Endodermal cell (in vitro differentiated cells): ENCODE results near the gene PPFIA2. TPM values are rescaled to one million over a fixed set of nuclear protein-coding genes. Genes with fewer than 3 reads are reported as not detected.
A peak's percentile ranks its signal among the peaks of the same experiment; 100 is the strongest.

Experiments used
- DNase-seq: peaks from one replicate; pipeline ENCODE4 v3.0.0-alpha.2; 2017
- H3K27ac ChIP-seq: 2 replicates; pipeline ENCODE4 v1.5.1; 2013; ENCODE audit warnings: mild to moderate bottlenecking, low read depth, low read length, moderate library complexity
- H3K27me3 ChIP-seq: 2 replicates; pipeline ENCODE4 v1.6.1; 2013; ENCODE audit warnings: mild to moderate bottlenecking, low read length, moderate library complexity; ENCODE audit not compliant: insufficient read depth, control insufficient read depth, poor library complexity, severe bottlenecking
- H3K36me3 ChIP-seq: 2 replicates; pipeline ENCODE4 v1.7.0; 2013; ENCODE audit warnings: mild to moderate bottlenecking, low read length, moderate library complexity; ENCODE audit not compliant: control insufficient read depth, insufficient read depth
- H3K4me1 ChIP-seq: one replicate; pipeline ENCODE4 v1.7.0; 2013; ENCODE audit warnings: low read length; ENCODE audit not compliant: control insufficient read depth, insufficient read depth
- H3K4me3 ChIP-seq: 2 replicates; pipeline ENCODE4 v1.5.1; 2013; ENCODE audit warnings: mild to moderate bottlenecking, low read length, moderate library complexity
- H3K9ac ChIP-seq: 2 replicates; pipeline ENCODE4 v1.6.1; 2013; ENCODE audit warnings: mild to moderate bottlenecking, low read length, moderate library complexity; ENCODE audit not compliant: poor library complexity, severe bottlenecking; ENCODE audit errors: extremely low read depth
- H3K9me3 ChIP-seq: 2 replicates; pipeline ENCODE4 v1.6.1; 2013; ENCODE audit warnings: mild to moderate bottlenecking, low read length, moderate library complexity; ENCODE audit not compliant: control insufficient read depth
- H3K27ac Mint-ChIP-seq: 2 replicates; pipeline ENCODE4 v1.8.0; 2020; ENCODE audit warnings: mixed read lengths
- H3K27me3 Mint-ChIP-seq: 2 replicates; pipeline ENCODE4 v1.8.0; 2021; ENCODE audit warnings: mild to moderate bottlenecking, mixed read lengths; ENCODE audit not compliant: insufficient read depth
- H3K36me3 Mint-ChIP-seq: 2 replicates; pipeline ENCODE4 v1.8.0; 2020; ENCODE audit warnings: low read depth, mixed read lengths
- H3K4me1 Mint-ChIP-seq: 2 replicates; pipeline ENCODE4 v1.8.0; 2020; ENCODE audit warnings: mixed read lengths
- H3K4me3 Mint-ChIP-seq: 2 replicates; pipeline ENCODE4 v1.8.0; 2020; ENCODE audit warnings: mild to moderate bottlenecking, moderate library complexity, mixed read lengths
- H3K9me3 Mint-ChIP-seq: 2 replicates; pipeline ENCODE4 v1.8.0; 2020; ENCODE audit warnings: mild to moderate bottlenecking, mixed read lengths
- WGBS, 2 experiments: methylation state at CpG; one replicate each; pipeline versions ENCODE4 v1.1.5 to v1.1.7; 2013; ENCODE audit warnings: missing lambda C conversion rate in 2 of 2, mixed read lengths in 1 of 2; ENCODE audit not compliant: insufficient coverage in 1 of 2, insufficient read length in 1 of 2; 5-methylcytosine and 5-hydroxymethylcytosine counted together
- total RNA-seq, 2 donors: library from RNA; stranded (reverse); fragmentation: NEBNext Ultra II Directional in 1 of 2; extraction: Animal tissue kit (Norgen Biotek cat#: 25700) in 1 of 2; gene quantifications; 2 replicates in 1 of 2; 3 replicates in 1 of 2; pipeline ENCODE4 v1.2.1, GENCODE V29; 2021
- TF ChIP-seq, protein P1 (sequence below): fragments of 200-600 bp; sonication (generic); conservative IDR thresholded peaks from 2 replicates; pipeline ENCODE4 v1.5.0; 2021; ENCODE audit warnings: antibody characterized with exemption, mild to moderate bottlenecking

The PPFIA2 gene
- total RNA-seq, 2 donors from 2014 or later: 1.2 TPM; not detected in 1

DNA sequence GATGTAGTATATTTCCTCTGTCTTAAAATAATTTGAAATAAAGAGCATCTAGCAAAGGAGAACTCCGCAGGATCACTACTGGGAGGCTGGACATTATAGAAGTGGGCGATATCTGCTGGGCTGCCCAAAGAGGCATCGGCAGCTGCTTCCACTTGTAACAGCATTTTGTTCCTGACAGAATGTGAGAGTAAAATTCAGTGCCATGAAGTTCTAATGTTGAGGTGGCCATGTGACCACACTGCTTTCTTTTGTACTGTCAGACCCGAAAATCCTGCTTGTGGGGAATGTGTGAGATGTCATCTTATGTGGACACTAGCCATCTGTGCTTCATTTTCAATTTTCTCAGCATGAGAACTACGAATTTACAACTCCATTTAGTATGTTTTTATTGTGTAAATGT is 529.4 kb downstream of the PPFIA2 start:
- Histone ChIP-seq H3K9ac (no peak overlapping the region), H3K9me3 (no peaks in the 10 kb centered on the region), H3K4me3 (no peak overlapping the region), H3K27me3 (no peaks in the 10 kb centered on the region), H3K4me1 (no peaks in the 10 kb centered on the region), H3K36me3 (peaks cover 22% of the 10 kb centered on the region), H3K27ac (peak overlapping the region; percentile 0)
- DNase-seq: no peak
- Mint-ChIP-seq H3K4me3 (no peak overlapping the region), H3K27me3 (no peaks in the 10 kb centered on the region), H3K27ac (no peak overlapping the region), H3K9me3 (no peaks in the 10 kb centered on the region), H3K4me1 (peaks cover 18% of the 10 kb centered on the region), H3K36me3 (no peaks in the 10 kb centered on the region)
- TF ChIP-seq, protein P1, sequence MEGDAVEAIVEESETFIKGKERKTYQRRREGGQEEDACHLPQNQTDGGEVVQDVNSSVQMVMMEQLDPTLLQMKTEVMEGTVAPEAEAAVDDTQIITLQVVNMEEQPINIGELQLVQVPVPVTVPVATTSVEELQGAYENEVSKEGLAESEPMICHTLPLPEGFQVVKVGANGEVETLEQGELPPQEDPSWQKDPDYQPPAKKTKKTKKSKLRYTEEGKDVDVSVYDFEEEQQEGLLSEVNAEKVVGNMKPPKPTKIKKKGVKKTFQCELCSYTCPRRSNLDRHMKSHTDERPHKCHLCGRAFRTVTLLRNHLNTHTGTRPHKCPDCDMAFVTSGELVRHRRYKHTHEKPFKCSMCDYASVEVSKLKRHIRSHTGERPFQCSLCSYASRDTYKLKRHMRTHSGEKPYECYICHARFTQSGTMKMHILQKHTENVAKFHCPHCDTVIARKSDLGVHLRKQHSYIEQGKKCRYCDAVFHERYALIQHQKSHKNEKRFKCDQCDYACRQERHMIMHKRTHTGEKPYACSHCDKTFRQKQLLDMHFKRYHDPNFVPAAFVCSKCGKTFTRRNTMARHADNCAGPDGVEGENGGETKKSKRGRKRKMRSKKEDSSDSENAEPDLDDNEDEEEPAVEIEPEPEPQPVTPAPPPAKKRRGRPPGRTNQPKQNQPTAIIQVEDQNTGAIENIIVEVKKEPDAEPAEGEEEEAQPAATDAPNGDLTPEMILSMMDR: no peak
- 93% methylated on average over 4 to 5 of the region's 5 CpGs for WGBS, 2 experiments

DNA sequence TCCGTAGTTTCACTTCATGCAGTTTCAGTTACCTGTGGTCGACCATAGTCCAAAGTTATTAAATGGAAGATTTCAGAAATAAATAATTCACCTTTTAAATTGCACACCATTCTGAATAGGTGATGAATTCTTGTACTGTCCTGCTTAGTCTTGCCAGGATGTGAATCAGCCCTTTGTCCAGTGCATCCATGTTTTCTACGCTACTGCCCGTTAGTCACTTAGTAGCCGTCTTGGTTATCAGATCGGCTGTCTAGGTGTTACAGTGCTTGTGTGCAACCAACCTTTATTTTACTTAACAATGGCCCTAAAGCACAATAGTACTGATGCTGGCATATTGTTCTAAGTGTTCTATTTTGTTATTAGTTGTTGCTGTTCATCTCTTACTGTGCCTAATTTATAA is 534.5 kb downstream of the PPFIA2 start:
- Mint-ChIP-seq H3K36me3 (no peaks in the 10 kb centered on the region), H3K4me1 (peaks cover 12% of the 10 kb centered on the region), H3K4me3 (no peak overlapping the region), H3K9me3 (no peaks in the 10 kb centered on the region), H3K27me3 (no peaks in the 10 kb centered on the region), H3K27ac (no peak overlapping the region)
- Histone ChIP-seq H3K9ac (no peak overlapping the region), H3K4me3 (no peak overlapping the region), H3K9me3 (no peaks in the 10 kb centered on the region), H3K4me1 (no peaks in the 10 kb centered on the region), H3K27ac (no peak overlapping the region), H3K27me3 (no peaks in the 10 kb centered on the region), H3K36me3 (peaks cover 11% of the 10 kb centered on the region)
- 91% methylated on average over 6 of the region's 6 CpGs; no CpG with 5 or more reads in 1 of the 2 experiments for WGBS, 2 experiments
- DNase-seq: no peak
- TF ChIP-seq, protein P1: no peak

DNA sequence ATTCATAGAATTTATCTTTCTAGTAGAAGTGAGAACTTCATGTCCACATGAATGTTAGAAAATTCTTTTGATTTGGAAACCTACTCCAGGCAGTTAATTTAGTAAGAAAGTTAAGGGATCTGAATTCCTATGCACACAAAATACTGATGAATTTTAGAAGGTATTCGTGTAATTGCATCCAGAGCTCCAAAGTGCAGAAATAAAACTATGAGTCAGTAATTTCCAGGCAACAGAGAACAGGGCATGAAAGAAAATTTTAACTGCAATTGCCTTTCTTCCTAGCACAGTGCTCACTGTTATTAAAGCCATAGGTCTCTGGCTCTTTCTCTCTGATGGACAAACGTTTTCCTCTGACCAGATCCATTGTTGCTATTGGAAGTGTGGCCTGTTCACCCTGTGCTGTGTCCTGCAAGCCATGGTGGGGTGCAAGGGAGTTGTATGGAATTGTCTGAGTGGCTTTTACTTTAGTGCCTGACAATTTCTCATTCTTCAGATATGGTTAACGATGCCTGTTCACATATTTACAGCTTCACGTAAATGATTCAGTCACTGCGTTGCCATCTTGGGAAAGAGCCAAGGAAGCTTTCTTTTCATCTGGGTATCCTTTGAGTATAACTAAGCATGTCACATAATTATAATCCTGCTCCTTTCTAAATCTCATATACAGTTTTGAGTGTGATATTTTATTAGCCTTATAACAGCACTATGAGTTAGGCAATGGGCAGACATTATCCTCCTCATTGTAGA is 536.1 kb downstream of the PPFIA2 start:
- H3K36me3 Mint-ChIP-seq: peaks cover 2% of the 10 kb centered on the region
- peaks cover 15% of the 10 kb centered on the region for H3K36me3 ChIP-seq
- no peaks in the 10 kb centered on the region for H3K9me3 Mint-ChIP-seq
- no peaks in the 10 kb centered on the region for H3K9me3 ChIP-seq
- no peak overlapping the region for H3K4me3 Mint-ChIP-seq
- no peak overlapping the region for H3K9ac ChIP-seq
- WGBS, 2 experiments: 91 to 98% methylated on average over 4 to 5 of the region's 5 CpGs
- peaks cover 11% of the 10 kb centered on the region for H3K4me1 Mint-ChIP-seq
- H3K27me3 Mint-ChIP-seq: no peaks in the 10 kb centered on the region
- TF ChIP-seq, protein P1: no peak
- H3K4me3 ChIP-seq: no peak overlapping the region
- no peak overlapping the region for H3K27ac Mint-ChIP-seq
- no peak overlapping the region for H3K27ac ChIP-seq
- H3K4me1 ChIP-seq: no peaks in the 10 kb centered on the region
- no peaks in the 10 kb centered on the region for H3K27me3 ChIP-seq
- DNase-seq: no peak
